HUES64 (cell line): Measurements from ENCODE around the gene PRPF31.
A peak's percentile ranks its signal among the peaks of the same experiment; 100 is the strongest.

Experiments
- H3K27ac ChIP-seq: 2 replicates; pipeline ENCODE4 v1.7.0; 2013; ENCODE audit warnings: low read depth, low read length, inconsistent platforms
- H3K27me3 ChIP-seq: 2 replicates; pipeline ENCODE4 v1.6.1; 2013; ENCODE audit warnings: mild to moderate bottlenecking, low read length; ENCODE audit not compliant: insufficient read depth
- H3K36me3 ChIP-seq: 2 replicates; pipeline ENCODE4 v1.6.1; 2013; ENCODE audit warnings: mild to moderate bottlenecking, low read length; ENCODE audit not compliant: insufficient read depth
- H3K4me1 ChIP-seq: 2 replicates; pipeline ENCODE4 v1.6.1; 2013; ENCODE audit warnings: mild to moderate bottlenecking, low read length, moderate library complexity; ENCODE audit not compliant: insufficient read depth
- H3K4me3 ChIP-seq: 2 replicates; pipeline ENCODE4 v1.5.1; 2013; ENCODE audit warnings: mild to moderate bottlenecking, low read length, moderate library complexity
- H3K9ac ChIP-seq: 2 replicates; pipeline ENCODE4 v1.6.1; 2013; ENCODE audit warnings: mild to moderate bottlenecking, low read depth, low read length
- H3K9me3 ChIP-seq: 2 replicates; pipeline ENCODE4 v1.6.1; 2013; ENCODE audit warnings: low read depth, low read length; ENCODE audit not compliant: insufficient read depth
- WGBS: fragments of 150-250, 120-280 bp; methylation state at CpG from one replicate; pipeline ENCODE4 v1.1.7; 2013; ENCODE audit warnings: missing lambda C conversion rate; 5-methylcytosine and 5-hydroxymethylcytosine counted together

PRPF31 gene

DNA sequence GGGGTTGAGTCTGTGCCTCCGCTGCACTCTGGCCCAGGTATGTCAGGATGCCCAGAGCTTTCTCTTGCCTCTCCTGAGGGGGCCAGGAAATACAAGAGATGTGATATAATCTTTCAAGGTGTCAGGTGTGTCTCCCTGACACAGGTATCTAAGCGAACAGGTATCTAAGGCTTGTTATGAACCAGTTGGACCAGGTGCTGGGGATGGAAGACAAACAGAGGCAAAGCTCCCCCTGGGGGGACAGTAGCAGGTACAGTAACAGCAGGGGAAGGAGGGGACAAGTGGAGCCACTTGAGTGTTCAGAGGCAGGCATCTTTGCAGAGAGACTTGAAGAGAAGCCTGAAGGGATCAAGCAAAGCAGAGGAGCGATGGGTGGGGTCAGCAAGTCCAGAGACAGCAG is 41.4 kb downstream of the PRPF31 start:
- peaks cover 11% of the 10 kb centered on the region; the same call in 1 of the 2 replicates for H3K4me1 ChIP-seq
- no peaks in the 10 kb centered on the region for H3K27me3 ChIP-seq
- no peak overlapping the region for H3K27ac ChIP-seq
- no peak overlapping the region for H3K4me3 ChIP-seq
- peaks cover 50% of the 10 kb centered on the region for H3K36me3 ChIP-seq
- no peak overlapping the region for H3K9ac ChIP-seq
- H3K9me3 ChIP-seq: no peaks in the 10 kb centered on the region
- 94% methylated on average over 3 of the region's 3 CpGs for WGBS

DNA sequence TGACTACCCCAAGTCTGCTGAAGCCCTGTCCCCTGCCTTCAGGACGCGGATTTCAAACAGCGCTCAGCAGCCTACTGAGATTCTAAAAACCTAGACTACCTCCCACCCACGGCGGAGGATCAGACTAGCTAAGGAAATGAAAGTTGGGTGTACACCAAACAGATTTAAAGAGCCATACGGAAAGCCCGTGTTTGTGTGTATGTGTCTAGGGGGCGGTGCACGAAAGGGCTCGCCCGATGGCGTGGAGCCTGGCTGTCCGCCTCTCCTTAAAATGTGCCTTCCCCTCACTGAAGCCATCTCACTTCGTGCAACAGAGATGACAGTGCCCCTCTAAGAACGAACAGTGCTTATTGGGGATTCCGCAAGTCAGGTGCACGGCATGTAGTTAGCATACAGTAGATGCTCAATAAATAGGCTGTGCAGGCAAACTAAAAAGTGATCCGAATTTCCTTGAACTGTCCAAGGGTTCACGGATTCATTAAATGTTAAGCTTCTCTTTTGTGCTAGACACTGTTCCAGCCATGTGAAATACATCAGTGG is 43.3 kb downstream of the PRPF31 start:
- H3K4me3 ChIP-seq: peak overlapping the region; percentile 78
- peak overlapping the region; percentile 84 for H3K9ac ChIP-seq
- 27% methylated on average over 19 of the region's 19 CpGs for WGBS
- H3K27ac ChIP-seq: peak overlapping the region; percentile 92; the same call in 1 of the 2 replicates
- peaks cover 11% of the 10 kb centered on the region; the same call in 1 of the 2 replicates for H3K4me1 ChIP-seq
- no peaks in the 10 kb centered on the region for H3K9me3 ChIP-seq
- peaks cover 31% of the 10 kb centered on the region for H3K36me3 ChIP-seq
- no peaks in the 10 kb centered on the region for H3K27me3 ChIP-seq

DNA sequence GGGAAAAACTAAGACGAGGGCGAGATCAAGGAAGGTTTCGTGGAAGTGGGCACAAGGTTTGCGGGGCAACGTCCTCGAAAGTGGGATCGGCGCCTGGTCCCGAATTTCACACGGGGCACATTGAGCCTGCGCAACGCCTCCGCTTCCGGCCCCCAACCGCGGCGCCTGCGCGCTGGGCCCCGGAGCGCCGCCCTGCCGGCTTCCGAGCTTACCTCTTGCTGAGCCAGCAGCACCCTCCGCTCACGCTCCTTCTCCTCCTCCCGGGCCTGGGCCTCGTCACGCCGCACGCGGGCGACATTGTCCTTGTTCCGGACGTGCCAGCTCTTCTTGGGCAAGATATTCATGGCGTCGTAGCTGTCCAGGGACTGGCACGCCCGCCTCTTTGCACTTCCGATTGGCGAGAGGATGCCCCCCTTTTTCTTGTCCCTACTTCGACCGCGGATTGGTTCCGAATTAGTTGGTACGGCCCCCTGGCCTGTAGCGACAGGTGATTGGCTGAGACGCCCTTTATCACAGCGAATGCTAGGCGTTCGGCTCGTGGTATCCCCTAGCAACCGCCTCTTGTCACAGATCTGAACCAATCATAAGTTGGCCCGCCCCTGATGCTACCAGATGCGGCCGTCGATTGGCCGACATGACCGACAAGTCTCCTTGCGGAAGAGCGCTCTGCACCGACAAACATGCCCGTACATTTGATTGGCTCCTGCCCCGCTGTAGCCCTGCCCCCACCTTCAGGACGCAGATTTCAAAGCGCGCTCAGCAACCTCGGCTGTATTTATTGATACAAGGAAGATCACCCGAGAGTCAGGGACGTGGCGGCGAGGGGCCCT is 44.0 kb downstream of the PRPF31 start, which contains the start of gene LENG1:
Gene LENG1 (minus strand): TSS at position 370 of the 830 bp plus-strand sequence. CDS start 26 bp downstream, at position 344.
- Histone ChIP-seq H3K4me3 (peak within 1 kb of the TSS; percentile 78), H3K27me3 (no peaks in the 10 kb centered on the region), H3K27ac (peak within 1 kb of the TSS; percentile 92), H3K9me3 (no peaks in the 10 kb centered on the region), H3K9ac (peak within 1 kb of the TSS; percentile 84), H3K4me1 (peaks cover 11% of the 10 kb centered on the region; the same call in 1 of the 2 replicates), H3K36me3 (peaks cover 24% of the 10 kb centered on the region)
- under 1% methylated on average over 72 of the region's 72 CpGs for WGBS

DNA sequence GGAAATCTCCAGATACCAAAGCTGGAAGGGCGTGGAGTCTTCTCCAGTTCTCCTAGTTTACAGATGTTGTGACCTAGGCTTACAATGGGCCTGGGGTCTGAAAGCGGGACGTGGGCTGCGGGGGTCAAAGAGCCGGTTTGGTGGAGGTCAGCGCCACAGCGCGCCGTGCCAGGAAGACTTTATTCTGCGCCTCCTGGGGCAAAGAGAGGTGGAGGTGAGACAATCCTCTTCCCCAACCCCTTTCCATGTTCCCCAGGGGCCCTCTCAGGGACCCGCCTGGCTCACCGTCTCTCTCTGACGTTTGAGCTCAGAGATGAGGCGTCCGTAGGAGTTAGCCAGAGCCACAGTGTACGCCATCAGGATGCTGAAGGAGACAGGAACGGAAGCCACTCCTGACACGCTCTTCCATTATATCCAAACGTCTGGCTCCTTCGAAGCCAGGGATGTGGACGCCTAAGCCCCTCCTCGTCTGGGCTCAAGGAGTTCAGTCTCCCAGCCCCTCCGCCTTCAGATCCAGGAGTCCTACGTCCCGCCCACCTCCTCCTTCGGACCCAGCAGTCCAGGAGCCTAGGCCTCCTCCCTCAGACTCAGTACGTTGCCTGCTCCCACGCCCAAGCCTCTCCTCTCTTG is 44.7 kb downstream of the PRPF31 start:
- WGBS: 2% methylated on average over 28 of the region's 28 CpGs
- Histone ChIP-seq H3K4me3 (peak overlapping the region; percentile 78), H3K4me1 (peaks cover 11% of the 10 kb centered on the region; the same call in 1 of the 2 replicates), H3K9me3 (no peaks in the 10 kb centered on the region), H3K9ac (peak overlapping the region; percentile 79), H3K27ac (peak overlapping the region; percentile 76), H3K27me3 (no peaks in the 10 kb centered on the region), H3K36me3 (peaks cover 17% of the 10 kb centered on the region)

DNA sequence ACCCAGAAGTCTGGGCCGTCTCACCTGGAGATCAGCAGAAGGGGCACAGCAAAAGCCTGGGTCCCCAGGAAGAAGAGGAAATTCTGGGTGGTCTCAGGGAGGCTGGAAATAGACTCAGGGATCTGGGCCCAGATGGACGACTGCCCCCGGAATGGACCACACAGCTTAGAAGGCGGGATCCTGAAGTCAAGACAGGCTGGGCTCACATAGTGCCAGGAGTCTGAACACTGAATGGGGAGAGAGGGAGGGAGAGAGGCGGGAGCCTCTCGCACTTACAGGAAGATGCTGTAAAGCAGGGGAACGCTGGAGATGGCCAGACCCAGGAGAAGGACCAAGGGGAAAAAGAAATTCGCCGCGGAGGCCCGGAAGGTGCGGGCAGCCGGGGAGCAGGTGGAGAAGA is 45.3 kb downstream of the PRPF31 start:
- whole genome bisulfite sequencing: 61% methylated on average over 13 of the region's 13 CpGs
- Histone ChIP-seq H3K27me3 (no peaks in the 10 kb centered on the region), H3K36me3 (peaks cover 16% of the 10 kb centered on the region), H3K9ac (peak overlapping the region; percentile 79), H3K27ac (no peak overlapping the region), H3K4me1 (peaks cover 11% of the 10 kb centered on the region; the same call in 1 of the 2 replicates), H3K9me3 (no peaks in the 10 kb centered on the region), H3K4me3 (peak overlapping the region; percentile 78)

DNA sequence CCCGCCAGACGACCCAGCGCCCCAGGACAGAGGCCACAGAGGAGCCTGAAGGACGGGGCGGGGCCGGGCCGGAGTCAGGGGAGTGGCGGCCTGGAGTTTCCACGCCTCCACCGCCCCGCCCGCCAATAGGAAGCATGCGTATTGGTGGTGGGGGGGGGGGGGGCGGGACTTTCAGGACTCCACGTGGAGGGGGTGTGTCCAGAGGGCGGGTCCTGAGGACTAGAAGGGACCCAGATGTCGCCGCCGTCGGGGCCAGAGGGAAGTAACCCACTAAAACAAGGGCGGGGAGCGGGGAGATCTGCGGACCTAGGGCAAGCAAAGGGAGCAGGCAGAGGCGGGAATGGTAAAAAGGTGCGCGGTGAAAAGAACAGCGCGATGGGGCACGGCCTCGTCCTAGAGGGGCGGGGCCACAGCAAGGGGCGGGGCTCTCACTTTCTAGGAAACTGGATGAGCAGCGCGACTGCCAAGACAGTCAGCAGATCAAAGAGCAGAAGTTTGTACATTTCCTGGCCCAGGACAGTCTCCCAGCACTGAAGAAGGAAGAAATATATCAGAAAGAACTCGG is 46.8 kb downstream of the PRPF31 start:
- Histone ChIP-seq H3K4me3 (peak overlapping the region; percentile 63), H3K27ac (no peak overlapping the region), H3K9ac (no peak overlapping the region), H3K4me1 (peaks cover 11% of the 10 kb centered on the region; the same call in 1 of the 2 replicates), H3K36me3 (0 out of 2 replicates have a peak, but pooled peaks cover 2% of the 10 kb centered on the region), H3K27me3 (no peaks in the 10 kb centered on the region), H3K9me3 (no peaks in the 10 kb centered on the region)
- WGBS: 10% methylated on average over 34 of the region's 35 CpGs

DNA sequence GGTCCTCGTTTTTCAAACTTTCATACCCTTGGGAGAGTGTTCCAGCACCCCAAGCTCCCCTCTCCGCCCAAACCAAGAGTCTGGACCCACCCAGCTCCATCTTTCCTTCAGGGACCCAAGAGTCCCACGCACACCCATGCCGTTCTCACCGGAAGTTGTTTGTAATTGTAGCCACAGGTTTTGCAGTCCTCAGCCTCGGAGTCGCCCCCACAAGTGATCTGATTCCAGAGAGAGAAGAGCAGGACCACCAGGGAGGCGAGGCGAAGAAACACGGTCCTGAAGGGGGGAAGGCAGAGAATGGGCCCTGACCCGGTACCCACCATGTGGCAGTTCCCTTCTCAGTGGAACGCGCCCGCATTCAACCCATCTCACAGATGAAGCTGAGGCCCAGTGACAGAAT is 47.3 kb downstream of the PRPF31 start:
- H3K4me1 ChIP-seq: peaks cover 11% of the 10 kb centered on the region; the same call in 1 of the 2 replicates
- WGBS: 92% methylated on average over 14 of the region's 14 CpGs
- no peak overlapping the region for H3K9ac ChIP-seq
- H3K27me3 ChIP-seq: no peaks in the 10 kb centered on the region
- H3K9me3 ChIP-seq: no peaks in the 10 kb centered on the region
- H3K27ac ChIP-seq: no peak overlapping the region
- peak overlapping the region; percentile 63 for H3K4me3 ChIP-seq
- H3K36me3 ChIP-seq: 0 out of 2 replicates have a peak, but pooled peaks cover 2% of the 10 kb centered on the region

DNA sequence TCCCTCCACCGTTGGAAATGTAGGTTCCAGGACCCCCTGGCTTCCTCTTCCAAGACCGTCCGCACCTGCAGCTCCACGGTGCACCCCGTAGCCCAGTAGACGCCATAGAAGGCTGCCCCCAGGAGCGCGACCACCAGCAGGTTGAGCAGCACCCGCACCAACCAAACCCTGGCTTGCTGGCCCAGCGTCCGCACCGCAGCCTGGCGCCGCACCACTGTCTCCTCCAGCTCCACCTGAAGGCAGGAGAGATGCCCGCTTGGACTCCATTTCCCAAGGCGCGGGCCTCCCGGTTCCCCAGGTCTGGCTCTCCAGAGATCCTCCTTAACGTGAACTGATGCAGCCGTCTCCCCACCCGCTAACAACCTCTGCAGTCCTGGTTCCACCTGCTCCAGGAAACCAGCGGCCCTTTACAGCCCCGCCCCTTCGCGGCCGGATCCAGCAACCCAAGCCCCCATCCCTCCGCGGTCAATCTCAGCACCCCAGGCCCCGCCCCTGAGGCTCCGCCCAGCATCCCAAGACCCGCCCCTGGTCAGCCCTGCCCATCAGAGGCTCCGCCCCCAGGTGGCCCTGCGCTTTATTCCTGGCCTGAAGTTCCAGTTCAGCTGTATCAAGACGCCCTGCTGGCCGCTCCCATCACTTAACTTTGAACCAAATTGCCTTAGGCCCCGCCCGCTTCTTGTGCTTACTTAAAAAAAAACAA is 49.0 kb downstream of the PRPF31 start:
- Histone ChIP-seq H3K27ac (no peak overlapping the region), H3K36me3 (no peaks in the 10 kb centered on the region), H3K9ac (no peak overlapping the region), H3K4me3 (peak overlapping the region; percentile 43), H3K9me3 (no peaks in the 10 kb centered on the region), H3K4me1 (0 out of 2 replicates have a peak, but pooled peaks cover 6% of the 10 kb centered on the region), H3K27me3 (no peaks in the 10 kb centered on the region)
- 33% methylated on average over 35 of the region's 37 CpGs for WGBS

DNA sequence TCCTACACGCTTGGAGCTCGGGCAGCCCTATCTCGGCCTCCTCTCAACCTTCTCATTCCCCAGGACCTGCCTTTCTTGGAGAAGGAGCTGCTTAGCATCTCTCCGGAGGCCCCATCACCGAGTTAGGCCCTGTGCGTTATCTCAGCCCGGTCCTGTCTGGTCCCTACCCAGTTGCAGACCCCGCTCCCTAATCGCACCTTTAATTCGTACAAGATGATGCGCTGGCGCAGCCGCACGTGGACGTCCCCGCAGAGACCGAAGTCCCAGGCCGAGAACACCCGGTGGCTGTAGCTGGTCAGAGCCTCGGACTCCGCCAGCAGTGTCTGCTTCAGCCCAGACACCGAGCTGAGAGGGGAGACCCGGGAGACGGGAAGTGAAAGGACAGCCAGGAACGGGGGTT is 49.7 kb downstream of the PRPF31 start:
- no peaks in the 10 kb centered on the region for H3K9me3 ChIP-seq
- H3K4me1 ChIP-seq: 0 out of 2 replicates have a peak, but pooled peaks cover 6% of the 10 kb centered on the region
- no peaks in the 10 kb centered on the region for H3K36me3 ChIP-seq
- no peaks in the 10 kb centered on the region for H3K27me3 ChIP-seq
- H3K27ac ChIP-seq: no peak overlapping the region
- no peak overlapping the region for H3K4me3 ChIP-seq
- 91% methylated on average over 25 of the region's 25 CpGs for WGBS
- no peak overlapping the region for H3K9ac ChIP-seq

DNA sequence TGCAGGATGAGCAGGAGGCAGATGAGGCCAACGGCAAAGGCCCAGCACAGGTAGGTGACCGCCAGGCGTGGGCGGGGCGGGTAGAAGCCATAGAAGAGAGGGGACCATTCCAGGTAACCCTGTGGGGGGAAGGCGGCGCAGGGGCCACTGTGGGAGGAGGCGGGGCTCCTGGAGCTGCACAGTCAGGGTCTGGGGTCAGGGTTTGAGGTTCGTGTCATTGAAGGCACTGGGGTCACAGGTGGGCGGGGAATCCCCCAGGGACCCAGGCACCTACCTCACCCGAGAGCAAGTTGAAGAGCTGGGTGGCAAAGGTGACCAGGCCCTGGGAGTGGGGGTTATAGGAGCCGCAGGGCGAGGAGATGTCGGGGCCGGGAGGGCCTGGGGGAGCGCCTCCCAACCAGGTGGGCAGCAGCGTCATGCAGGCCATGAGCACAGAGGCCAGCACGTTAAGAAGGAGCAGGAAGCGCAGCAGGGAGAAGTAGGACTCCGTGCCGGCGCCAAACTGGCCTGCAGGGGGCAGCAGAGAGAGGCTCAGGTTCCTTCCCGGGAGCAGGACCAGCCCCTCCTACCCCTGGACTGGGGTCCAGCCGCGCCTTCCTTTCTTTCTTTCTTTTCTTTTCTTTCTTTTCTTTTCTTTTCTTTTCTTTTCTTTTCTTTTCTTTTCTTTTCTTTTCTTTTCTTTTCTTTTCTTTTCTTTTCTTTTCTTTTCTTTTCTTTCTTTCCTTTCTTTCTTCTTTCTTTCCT is 52.8 kb downstream of the PRPF31 start:
- Histone ChIP-seq H3K27me3 (no peaks in the 10 kb centered on the region), H3K4me1 (no peaks in the 10 kb centered on the region), H3K27ac (no peak overlapping the region), H3K36me3 (no peaks in the 10 kb centered on the region), H3K9ac (no peak overlapping the region), H3K9me3 (no peaks in the 10 kb centered on the region), H3K4me3 (no peak overlapping the region)
- WGBS: 34% methylated on average over 25 of the region's 25 CpGs
